NK-92 treated with Interleukin-12 subunit alpha and Interleukin-12 subunit beta, amount 100 ng/mL, for 24 hours (cell line): Measurements from ENCODE around the gene CEL.

Experiments
- DNase-seq: peaks from one replicate; lab custom pipeline; 2025; lab: John Stamatoyannopoulos, UW

Gene CEL

GRCh38 chr9:133118179-133118520 lies 56.4 kb downstream of the CEL start:
- DNase-seq: no peak

GRCh38 chr9:133118568-133118967 lies 56.8 kb downstream of the CEL start:
- DNase-seq: no peak

- no peak for DNase-seq
These were observed 57.5 kb downstream of the CEL start for GRCh38 chr9:133119103-133119845.

GRCh38 chr9:133119846-133120500 lies 58.2 kb downstream of the CEL start:
- DNase-seq: no peak

- DNase-seq: no peak
These were observed 58.9 kb downstream of the CEL start for GRCh38 chr9:133120501-133121197.
